ENCODE measurements around the gene TAF11. TPM values are rescaled to one million over a fixed set of nuclear protein-coding genes. Genes with fewer than 3 reads are reported as not detected.
A peak's percentile ranks its signal among the peaks of the same experiment; 100 is the strongest.

The TAF11 gene
- total RNA-seq, 2 donors from 2014 or later, result 44.7 to 50.4 TPM

DNA sequence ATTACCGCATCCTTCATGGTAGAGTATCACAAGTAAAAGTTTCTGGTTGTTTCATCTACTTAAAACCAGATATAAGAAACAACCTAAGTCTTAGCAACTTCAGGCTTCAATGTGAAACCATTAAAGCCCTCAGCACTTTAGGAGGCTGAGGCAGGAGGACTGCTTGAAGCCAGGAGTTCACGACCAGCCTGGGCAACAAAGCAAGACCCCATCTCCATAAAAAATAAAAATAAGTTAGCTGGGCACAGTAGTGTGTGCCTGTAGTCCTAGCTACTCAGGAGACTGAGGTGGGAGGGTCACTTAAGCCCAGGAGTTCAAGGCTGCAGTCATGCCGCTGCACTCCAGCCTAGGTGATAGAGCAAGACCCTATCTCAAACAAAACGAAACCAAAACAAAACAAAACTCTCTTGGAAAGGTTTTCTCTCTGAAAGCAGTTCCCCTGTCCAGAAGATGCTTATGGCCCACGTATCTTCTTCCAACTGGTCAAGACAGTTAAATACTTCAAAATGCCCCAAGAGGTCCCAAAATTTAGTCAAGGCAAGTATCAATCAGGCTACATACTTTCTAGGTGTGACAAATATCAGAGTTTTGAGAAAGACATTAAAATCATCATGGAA, 9.9 kb downstream of the TAF11 start:
- no peak for DNase-seq
- Mint-ChIP-seq H3K4me1 (peaks cover 21% of the 10 kb centered on the region), H3K36me3 (ENCODE audit: low read depth) (peaks cover 59% of the 10 kb centered on the region), H3K27me3 (ENCODE audit: insufficient read depth) (no peaks in the 10 kb centered on the region), H3K27ac (no peak overlapping the region), H3K9me3 (no peaks in the 10 kb centered on the region), H3K4me3 (no peak overlapping the region)
- 95% methylated on average over 4 to 5 of the region's 5 CpGs for WGBS, 2 experiments (ENCODE audit: insufficient coverage in 1 of 2, insufficient read length in 1 of 2)
- H3K9ac ChIP-seq (ENCODE audit: extremely low read depth, low read length, poor library complexity, severe bottlenecking), result no peak overlapping the region
- TF ChIP-seq, protein P1, sequence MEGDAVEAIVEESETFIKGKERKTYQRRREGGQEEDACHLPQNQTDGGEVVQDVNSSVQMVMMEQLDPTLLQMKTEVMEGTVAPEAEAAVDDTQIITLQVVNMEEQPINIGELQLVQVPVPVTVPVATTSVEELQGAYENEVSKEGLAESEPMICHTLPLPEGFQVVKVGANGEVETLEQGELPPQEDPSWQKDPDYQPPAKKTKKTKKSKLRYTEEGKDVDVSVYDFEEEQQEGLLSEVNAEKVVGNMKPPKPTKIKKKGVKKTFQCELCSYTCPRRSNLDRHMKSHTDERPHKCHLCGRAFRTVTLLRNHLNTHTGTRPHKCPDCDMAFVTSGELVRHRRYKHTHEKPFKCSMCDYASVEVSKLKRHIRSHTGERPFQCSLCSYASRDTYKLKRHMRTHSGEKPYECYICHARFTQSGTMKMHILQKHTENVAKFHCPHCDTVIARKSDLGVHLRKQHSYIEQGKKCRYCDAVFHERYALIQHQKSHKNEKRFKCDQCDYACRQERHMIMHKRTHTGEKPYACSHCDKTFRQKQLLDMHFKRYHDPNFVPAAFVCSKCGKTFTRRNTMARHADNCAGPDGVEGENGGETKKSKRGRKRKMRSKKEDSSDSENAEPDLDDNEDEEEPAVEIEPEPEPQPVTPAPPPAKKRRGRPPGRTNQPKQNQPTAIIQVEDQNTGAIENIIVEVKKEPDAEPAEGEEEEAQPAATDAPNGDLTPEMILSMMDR (conservative IDR thresholded peaks at IDR 0.05), result no peak
- H3K4me3 ChIP-seq (ENCODE audit: low read length), result no peak overlapping the region
- no peaks in the 10 kb centered on the region for H3K9me3 ChIP-seq (ENCODE audit: control insufficient read depth, low read length)
- no peaks in the 10 kb centered on the region for H3K4me1 ChIP-seq (ENCODE audit: control insufficient read depth, insufficient read depth, low read length)
- H3K27me3 ChIP-seq (ENCODE audit: control insufficient read depth, insufficient read depth, low read length, poor library complexity, severe bottlenecking), result no peaks in the 10 kb centered on the region
- no peak overlapping the region for H3K27ac ChIP-seq (ENCODE audit: low read depth, low read length)
- peaks cover 82% of the 10 kb centered on the region for H3K36me3 ChIP-seq (ENCODE audit: control insufficient read depth, insufficient read depth, low read length)

DNA sequence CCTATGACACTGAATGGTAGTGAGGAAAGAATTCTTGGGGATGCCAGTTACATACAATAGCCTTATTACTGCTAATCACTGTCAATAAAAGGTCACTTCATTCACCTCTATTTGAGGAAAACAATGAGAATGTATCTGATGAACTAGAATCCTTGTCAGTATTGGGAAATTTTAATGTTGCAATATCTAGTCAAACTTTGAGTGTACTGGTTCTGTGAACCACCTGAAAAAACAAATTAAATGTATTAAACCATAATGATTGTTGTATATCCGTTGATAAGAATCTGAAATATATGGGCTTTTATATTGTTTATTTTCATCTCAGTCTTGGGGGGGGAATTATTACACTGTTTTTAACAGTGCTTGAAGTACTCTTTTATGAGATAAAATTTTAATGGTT, 10.6 kb downstream of the TAF11 start:
- Mint-ChIP-seq H3K27ac (no peak overlapping the region), H3K36me3 (ENCODE audit: low read depth) (peaks cover 61% of the 10 kb centered on the region), H3K4me1 (peaks cover 21% of the 10 kb centered on the region), H3K4me3 (no peak overlapping the region), H3K27me3 (ENCODE audit: insufficient read depth) (no peaks in the 10 kb centered on the region), H3K9me3 (no peaks in the 10 kb centered on the region)
- no peak for DNase-seq
- no peak overlapping the region for H3K27ac ChIP-seq (ENCODE audit: low read depth, low read length)
- no peaks in the 10 kb centered on the region for H3K4me1 ChIP-seq (ENCODE audit: control insufficient read depth, insufficient read depth, low read length)
- no peak overlapping the region for H3K4me3 ChIP-seq (ENCODE audit: low read length)
- WGBS, 2 experiments (ENCODE audit: insufficient coverage in 1 of 2, insufficient read length in 1 of 2), result 93% methylated on average over 1 of the region's 1 CpG; no CpG with 5 or more reads in 1 of the 2 experiments
- peaks cover 87% of the 10 kb centered on the region for H3K36me3 ChIP-seq (ENCODE audit: control insufficient read depth, insufficient read depth, low read length)
- no peaks in the 10 kb centered on the region for H3K27me3 ChIP-seq (ENCODE audit: control insufficient read depth, insufficient read depth, low read length, poor library complexity, severe bottlenecking)
- no peaks in the 10 kb centered on the region for H3K9me3 ChIP-seq (ENCODE audit: control insufficient read depth, low read length)
- TF ChIP-seq, protein P1 (conservative IDR thresholded peaks at IDR 0.05), result no peak
- no peak overlapping the region for H3K9ac ChIP-seq (ENCODE audit: extremely low read depth, low read length, poor library complexity, severe bottlenecking)

DNA sequence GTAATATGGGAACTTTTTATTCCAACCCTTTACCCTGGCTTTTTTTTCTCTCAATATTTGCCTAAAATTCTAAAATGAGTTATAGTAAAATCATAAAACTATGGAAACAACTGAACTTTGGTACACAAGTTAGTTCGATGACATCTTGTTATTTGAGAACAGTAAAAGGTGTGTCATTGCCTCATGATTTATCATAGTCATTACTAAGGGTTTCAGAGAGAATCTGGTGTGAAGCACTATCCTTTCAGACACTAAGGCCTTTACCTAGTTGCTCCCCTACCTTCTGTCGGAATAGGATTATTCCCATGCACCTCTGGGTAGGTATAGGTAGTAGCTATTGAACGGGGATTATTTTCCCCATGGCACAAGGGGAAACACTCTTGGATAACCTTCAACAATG, 11.4 kb downstream of the TAF11 start:
- TF ChIP-seq, protein P1 (conservative IDR thresholded peaks at IDR 0.05), result no peak
- H3K4me3 ChIP-seq (ENCODE audit: low read length), result no peak overlapping the region
- Mint-ChIP-seq H3K27me3 (ENCODE audit: insufficient read depth) (no peaks in the 10 kb centered on the region), H3K4me1 (peaks cover 21% of the 10 kb centered on the region), H3K4me3 (no peak overlapping the region), H3K27ac (peak overlapping the region; percentile 77), H3K9me3 (no peaks in the 10 kb centered on the region), H3K36me3 (ENCODE audit: low read depth) (peaks cover 66% of the 10 kb centered on the region)
- H3K27me3 ChIP-seq (ENCODE audit: control insufficient read depth, insufficient read depth, low read length, poor library complexity, severe bottlenecking), result no peaks in the 10 kb centered on the region
- peaks cover 91% of the 10 kb centered on the region for H3K36me3 ChIP-seq (ENCODE audit: control insufficient read depth, insufficient read depth, low read length)
- no peak for DNase-seq
- H3K9ac ChIP-seq (ENCODE audit: extremely low read depth, low read length, poor library complexity, severe bottlenecking), result no peak overlapping the region
- 85 to 100% methylated on average over 1 to 3 of the region's 3 CpGs for WGBS, 2 experiments (ENCODE audit: insufficient coverage in 1 of 2, insufficient read length in 1 of 2)
- H3K4me1 ChIP-seq (ENCODE audit: control insufficient read depth, insufficient read depth, low read length), result no peaks in the 10 kb centered on the region
- no peaks in the 10 kb centered on the region for H3K9me3 ChIP-seq (ENCODE audit: control insufficient read depth, low read length)
- H3K27ac ChIP-seq (ENCODE audit: low read depth, low read length), result no peak overlapping the region
